ENCODE measurements around the gene LYPD3.

The LYPD3 gene

DNA sequence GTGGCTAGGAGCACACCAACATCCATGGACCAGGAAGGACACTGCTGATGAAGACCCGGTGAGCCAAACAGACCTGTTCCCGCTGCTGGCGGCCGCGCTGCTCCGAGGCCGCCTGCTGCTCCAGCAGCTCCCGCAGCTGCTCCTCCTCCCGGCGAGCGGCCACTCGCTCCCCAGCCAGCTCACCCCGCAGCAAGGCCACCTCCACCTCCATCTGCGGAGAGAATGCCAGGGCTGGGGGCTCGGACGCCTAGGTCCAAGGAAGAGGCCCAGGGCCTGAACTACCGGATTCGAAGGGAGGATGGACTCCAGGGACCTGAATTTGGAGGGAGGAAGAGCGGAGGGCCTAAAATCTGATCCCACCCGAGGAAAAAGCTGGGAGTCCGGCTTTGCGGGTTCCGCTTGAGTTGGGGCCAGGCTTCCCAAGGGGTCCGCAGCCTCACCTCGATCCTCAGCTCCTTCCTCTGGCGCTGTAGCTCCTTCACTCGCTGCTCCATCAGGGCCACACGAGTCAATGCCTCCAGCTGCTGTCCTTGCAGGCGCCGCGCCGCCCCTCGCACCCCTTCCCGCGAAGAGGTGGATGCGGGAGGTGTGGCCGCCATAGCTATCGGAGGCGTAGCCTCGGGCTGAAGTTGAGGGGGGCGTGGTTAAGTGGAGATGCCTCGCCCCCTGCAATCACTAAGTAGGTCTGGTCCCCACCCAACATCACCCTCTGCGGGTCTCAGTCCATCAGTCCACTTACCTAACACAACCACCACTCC is 36.4 kb upstream of the LYPD3 start:
- no CpG with 5 or more reads among the region's 43 CpGs for WGBS (ENCODE audit: extremely low coverage, insufficient coverage, low lambda C conversion rate)
- peaks cover 4% of the 10 kb centered on the region for H3K27me3 ChIP-seq (ENCODE audit: insufficient read depth, low read length, poor library complexity)

DNA sequence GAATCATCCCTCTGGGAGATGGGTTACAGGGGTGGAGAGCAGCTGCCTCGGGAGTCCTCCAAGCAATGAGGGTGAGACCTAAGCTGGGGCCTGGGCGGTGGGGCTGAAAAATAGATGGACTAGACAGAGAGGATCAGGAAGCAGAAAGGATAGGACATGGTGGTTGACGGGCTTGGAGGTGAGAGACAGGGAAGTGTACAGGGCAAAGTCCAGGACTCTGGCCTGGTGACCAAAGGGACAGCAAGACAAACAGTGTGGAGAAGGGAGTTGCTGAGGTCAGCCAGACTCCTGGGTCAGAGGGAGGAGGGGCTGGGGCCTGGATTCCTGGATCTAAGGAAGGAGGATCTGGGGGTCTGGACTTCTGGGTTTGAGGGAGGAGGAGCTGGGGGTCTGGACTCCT is 33.6 kb upstream of the LYPD3 start:
- no peak overlapping the region for H3K27ac ChIP-seq (ENCODE audit: low read depth, low read length)
- H3K23ac ChIP-seq (ENCODE audit: low read length), result no peak overlapping the region
- H3K4me3 ChIP-seq (ENCODE audit: low read length), result no peak overlapping the region
- no peaks in the 10 kb centered on the region for H3K79me1 ChIP-seq (ENCODE audit: low read length)
- no peak overlapping the region for H2BK15ac ChIP-seq (replicated peaks; ENCODE audit: low read depth)
- H3K18ac ChIP-seq (ENCODE audit: low read length), result no peak overlapping the region
- no peak overlapping the region for H3K4me2 ChIP-seq (ENCODE audit: low read length)
- H3K9ac ChIP-seq (ENCODE audit: low read length), result no peak overlapping the region
- H3K4me1 ChIP-seq (ENCODE audit: control insufficient read depth, low read depth, low read length), result peaks cover 2% of the 10 kb centered on the region
- H2BK5ac ChIP-seq (ENCODE audit: low read length), result no peak overlapping the region
- WGBS (ENCODE audit: extremely low coverage, insufficient coverage, low lambda C conversion rate), result no CpG with 5 or more reads among the region's 3 CpGs
- no peak for DNase-seq
- no peaks in the 10 kb centered on the region for H3K79me2 ChIP-seq (ENCODE audit: control insufficient read depth, insufficient read depth, low read length)
- H4K5ac ChIP-seq (ENCODE audit: low read length), result no peak overlapping the region
- H3K56ac ChIP-seq (ENCODE audit: low read length), result no peak overlapping the region
- H2BK120ac ChIP-seq (ENCODE audit: low read depth, low read length), result no peak overlapping the region
- no peaks in the 10 kb centered on the region for H3K36me3 ChIP-seq (ENCODE audit: control insufficient read depth, insufficient read depth, low read length)
- no peak overlapping the region for H3K4ac ChIP-seq (ENCODE audit: low read depth, low read length)
- H2AK5ac ChIP-seq (ENCODE audit: low read length), result no peak overlapping the region
- no peak overlapping the region for H4K8ac ChIP-seq (ENCODE audit: low read depth, low read length)
- peaks cover 4% of the 10 kb centered on the region for H3K27me3 ChIP-seq (ENCODE audit: insufficient read depth, low read length, poor library complexity)

More for the DNA sequence above, 36.4 kb upstream of the LYPD3 start:
- Histone ChIP-seq H3K27ac (ENCODE audit: low read depth, low read length) (no peak overlapping the region), H2BK15ac (replicated peaks; ENCODE audit: low read depth) (no peak overlapping the region), H3K18ac (ENCODE audit: low read length) (no peak overlapping the region), H3K79me1 (ENCODE audit: low read length) (no peaks in the 10 kb centered on the region), H3K4me1 (ENCODE audit: control insufficient read depth, low read depth, low read length) (peaks cover 2% of the 10 kb centered on the region), H4K8ac (ENCODE audit: low read depth, low read length) (no peak overlapping the region), H3K9ac (ENCODE audit: low read length) (peak overlapping the region; percentile 47), H3K4me2 (ENCODE audit: low read length) (peak overlapping the region; percentile 57), H3K23ac (ENCODE audit: low read length) (no peak overlapping the region), H3K4ac (ENCODE audit: low read depth, low read length) (no peak overlapping the region), H2AK5ac (ENCODE audit: low read length) (no peak overlapping the region), H3K36me3 (ENCODE audit: control insufficient read depth, insufficient read depth, low read length) (no peaks in the 10 kb centered on the region), H4K5ac (ENCODE audit: low read length) (no peak overlapping the region), H2BK120ac (ENCODE audit: low read depth, low read length) (no peak overlapping the region), H3K79me2 (ENCODE audit: control insufficient read depth, insufficient read depth, low read length) (no peaks in the 10 kb centered on the region), H3K4me3 (ENCODE audit: low read length) (peak overlapping the region; percentile 4), H2BK5ac (ENCODE audit: low read length) (no peak overlapping the region), H3K56ac (ENCODE audit: low read length) (peak overlapping the region; percentile 58)
- peak; percentile 73 for DNase-seq

DNA sequence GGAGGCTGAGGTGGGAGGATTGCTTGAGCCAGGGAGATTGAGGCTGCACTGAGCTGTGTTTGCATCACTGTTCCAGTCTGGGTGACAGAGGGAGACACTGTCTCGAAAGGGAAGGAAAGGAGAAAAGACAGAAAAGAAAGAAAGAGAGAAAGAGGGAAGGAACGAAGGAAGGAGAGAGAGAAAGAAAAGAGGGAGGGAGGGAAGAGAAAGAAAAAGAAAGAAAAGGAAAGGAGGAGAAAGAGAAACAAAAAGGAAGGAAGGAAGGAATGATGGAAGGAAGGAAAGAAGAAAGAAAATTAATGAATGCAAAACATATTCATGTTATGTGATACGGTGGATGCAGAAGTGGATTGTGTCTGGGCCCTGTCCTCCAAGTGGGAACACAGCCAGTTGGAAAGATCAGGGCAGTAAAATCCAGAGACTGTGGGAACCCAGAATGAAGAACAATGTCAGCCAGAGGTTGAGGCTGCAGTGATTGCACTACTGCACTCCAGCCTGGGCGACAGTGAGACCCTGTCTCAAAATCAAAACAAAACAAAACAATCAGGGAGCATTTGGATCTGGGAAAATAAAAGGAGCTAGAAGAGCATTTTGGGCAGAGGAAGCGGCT is 32.9 kb upstream of the LYPD3 start:
- Histone ChIP-seq H2BK5ac (ENCODE audit: low read length) (no peak overlapping the region), H4K8ac (ENCODE audit: low read depth, low read length) (no peak overlapping the region), H3K27ac (ENCODE audit: low read depth, low read length) (no peak overlapping the region), H3K4me1 (ENCODE audit: control insufficient read depth, low read depth, low read length) (peaks cover 2% of the 10 kb centered on the region), H3K4me2 (ENCODE audit: low read length) (no peak overlapping the region), H3K18ac (ENCODE audit: low read length) (no peak overlapping the region), H3K79me2 (ENCODE audit: control insufficient read depth, insufficient read depth, low read length) (no peaks in the 10 kb centered on the region), H2BK120ac (ENCODE audit: low read depth, low read length) (no peak overlapping the region), H3K56ac (ENCODE audit: low read length) (no peak overlapping the region), H4K5ac (ENCODE audit: low read length) (no peak overlapping the region), H3K4ac (ENCODE audit: low read depth, low read length) (no peak overlapping the region), H2BK15ac (replicated peaks; ENCODE audit: low read depth) (no peak overlapping the region), H3K36me3 (ENCODE audit: control insufficient read depth, insufficient read depth, low read length) (no peaks in the 10 kb centered on the region), H3K4me3 (ENCODE audit: low read length) (no peak overlapping the region), H3K9ac (ENCODE audit: low read length) (no peak overlapping the region), H3K23ac (ENCODE audit: low read length) (no peak overlapping the region), H2AK5ac (ENCODE audit: low read length) (no peak overlapping the region), H3K79me1 (ENCODE audit: low read length) (no peaks in the 10 kb centered on the region), H3K27me3 (ENCODE audit: insufficient read depth, low read length, poor library complexity) (peaks cover 4% of the 10 kb centered on the region)
- WGBS (ENCODE audit: extremely low coverage, insufficient coverage, low lambda C conversion rate), result 100% methylated on average over 1 of the region's 5 CpGs
- no peak for DNase-seq

DNA sequence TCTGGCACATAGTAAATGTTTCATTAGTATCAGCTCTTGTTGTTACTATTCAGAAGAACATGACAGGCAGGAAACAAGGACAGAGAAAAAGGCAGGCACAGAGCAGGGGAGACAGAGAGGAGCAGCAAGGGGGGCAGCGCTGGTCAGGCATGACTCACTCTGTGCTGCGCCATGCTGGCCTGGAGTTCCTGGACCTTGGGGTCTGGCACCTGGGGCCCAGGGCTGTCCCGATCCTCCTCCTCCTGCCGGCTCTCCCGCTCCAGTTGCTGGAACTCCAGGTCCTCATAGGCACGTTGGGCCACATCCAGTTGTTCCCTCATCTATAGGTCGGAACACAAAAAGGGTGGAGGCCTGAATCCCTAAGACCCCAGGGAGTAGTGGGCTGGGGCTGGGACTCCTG is 31.6 kb upstream of the LYPD3 start:
- DNase-seq, result no peak
- Histone ChIP-seq H3K56ac (ENCODE audit: low read length) (no peak overlapping the region), H2BK120ac (ENCODE audit: low read depth, low read length) (no peak overlapping the region), H4K5ac (ENCODE audit: low read length) (no peak overlapping the region), H3K36me3 (ENCODE audit: control insufficient read depth, insufficient read depth, low read length) (no peaks in the 10 kb centered on the region), H3K18ac (ENCODE audit: low read length) (no peak overlapping the region), H2BK15ac (replicated peaks; ENCODE audit: low read depth) (no peak overlapping the region), H3K79me1 (ENCODE audit: low read length) (no peaks in the 10 kb centered on the region), H3K23ac (ENCODE audit: low read length) (no peak overlapping the region), H3K4me2 (ENCODE audit: low read length) (no peak overlapping the region), H3K27ac (ENCODE audit: low read depth, low read length) (no peak overlapping the region), H3K4me1 (ENCODE audit: control insufficient read depth, low read depth, low read length) (peaks cover 2% of the 10 kb centered on the region), H4K8ac (ENCODE audit: low read depth, low read length) (no peak overlapping the region), H3K9ac (ENCODE audit: low read length) (no peak overlapping the region), H3K4ac (ENCODE audit: low read depth, low read length) (no peak overlapping the region), H2AK5ac (ENCODE audit: low read length) (no peak overlapping the region), H3K79me2 (ENCODE audit: control insufficient read depth, insufficient read depth, low read length) (no peaks in the 10 kb centered on the region), H3K27me3 (ENCODE audit: insufficient read depth, low read length, poor library complexity) (no peaks in the 10 kb centered on the region), H2BK5ac (ENCODE audit: low read length) (no peak overlapping the region), H3K4me3 (ENCODE audit: low read length) (no peak overlapping the region)
- no CpG with 5 or more reads among the region's 7 CpGs for WGBS (ENCODE audit: extremely low coverage, insufficient coverage, low lambda C conversion rate)

DNA sequence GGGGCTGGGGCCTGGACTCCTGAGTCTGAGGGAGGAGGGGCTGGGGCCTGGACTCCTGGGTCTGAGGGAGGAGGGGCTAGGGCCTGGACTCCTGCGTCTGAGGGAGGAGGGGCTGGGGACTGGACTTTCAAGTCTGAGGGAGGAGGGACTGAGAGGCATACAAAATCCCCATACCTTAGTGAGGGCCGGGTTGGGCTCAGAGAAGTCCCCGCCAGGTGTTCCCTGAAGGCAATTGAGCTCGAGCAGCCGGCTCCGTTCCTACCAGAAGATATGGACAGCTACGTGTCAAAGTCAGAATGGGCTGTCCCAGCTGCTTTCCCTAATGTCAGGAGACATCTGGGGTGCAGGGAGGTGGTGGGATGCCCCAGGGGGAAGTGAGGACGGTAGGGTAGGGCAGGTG is 29.7 kb upstream of the LYPD3 start:
- no peak overlapping the region for H2BK15ac ChIP-seq (replicated peaks; ENCODE audit: low read depth)
- no peak overlapping the region for H3K23ac ChIP-seq (ENCODE audit: low read length)
- H3K27ac ChIP-seq (ENCODE audit: low read depth, low read length), result no peak overlapping the region
- H2AK5ac ChIP-seq (ENCODE audit: low read length), result no peak overlapping the region
- no peak overlapping the region for H3K18ac ChIP-seq (ENCODE audit: low read length)
- H3K4me2 ChIP-seq (ENCODE audit: low read length), result no peak overlapping the region
- H3K79me1 ChIP-seq (ENCODE audit: low read length), result no peaks in the 10 kb centered on the region
- H3K4ac ChIP-seq (ENCODE audit: low read depth, low read length), result no peak overlapping the region
- no peak overlapping the region for H3K56ac ChIP-seq (ENCODE audit: low read length)
- H4K5ac ChIP-seq (ENCODE audit: low read length), result no peak overlapping the region
- H2BK120ac ChIP-seq (ENCODE audit: low read depth, low read length), result no peak overlapping the region
- H3K36me3 ChIP-seq (ENCODE audit: control insufficient read depth, insufficient read depth, low read length), result no peaks in the 10 kb centered on the region
- no peak overlapping the region for H4K8ac ChIP-seq (ENCODE audit: low read depth, low read length)
- H3K79me2 ChIP-seq (ENCODE audit: control insufficient read depth, insufficient read depth, low read length), result no peaks in the 10 kb centered on the region
- no peak overlapping the region for H3K9ac ChIP-seq (ENCODE audit: low read length)
- H3K4me1 ChIP-seq (ENCODE audit: control insufficient read depth, low read depth, low read length), result no peaks in the 10 kb centered on the region
- no peak for DNase-seq
- H3K27me3 ChIP-seq (ENCODE audit: insufficient read depth, low read length, poor library complexity), result no peaks in the 10 kb centered on the region
- no CpG with 5 or more reads among the region's 8 CpGs for WGBS (ENCODE audit: extremely low coverage, insufficient coverage, low lambda C conversion rate)
- H2BK5ac ChIP-seq (ENCODE audit: low read length), result no peak overlapping the region
- no peak overlapping the region for H3K4me3 ChIP-seq (ENCODE audit: low read length)

All from mesendoderm (in vitro differentiated cells).